ENCODE measurements around the gene ZSCAN22. TPM values are rescaled to one million over a fixed set of nuclear protein-coding genes. Genes with fewer than 3 reads are reported as not detected.

ZSCAN22 gene
- total RNA-seq, 1 donor from 2014 or later, result 5.4 TPM

DNA sequence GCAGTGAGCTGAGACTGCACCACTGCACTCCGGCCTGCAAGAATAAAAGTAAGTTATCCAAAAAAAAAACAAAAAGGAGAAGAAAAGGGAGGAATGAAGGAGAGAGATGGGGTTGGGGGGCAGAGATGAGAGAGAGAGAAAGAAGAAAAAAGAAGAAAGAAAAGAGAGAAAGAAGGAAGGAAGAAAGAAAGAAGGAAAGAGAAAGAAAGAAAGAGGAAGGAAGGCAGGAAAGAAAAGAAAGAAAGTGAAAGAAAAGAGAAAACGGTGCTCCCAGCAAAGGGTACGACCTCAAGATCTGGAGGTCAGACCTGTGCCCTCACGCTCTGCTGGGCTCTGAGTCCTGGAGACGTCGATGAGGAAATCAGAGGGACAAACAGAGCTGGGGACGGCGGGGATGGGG, 22.8 kb downstream of the ZSCAN22 start:
- peaks cover 33% of the 10 kb centered on the region for H3K27me3 Mint-ChIP-seq
- TF ChIP-seq, protein P1, sequence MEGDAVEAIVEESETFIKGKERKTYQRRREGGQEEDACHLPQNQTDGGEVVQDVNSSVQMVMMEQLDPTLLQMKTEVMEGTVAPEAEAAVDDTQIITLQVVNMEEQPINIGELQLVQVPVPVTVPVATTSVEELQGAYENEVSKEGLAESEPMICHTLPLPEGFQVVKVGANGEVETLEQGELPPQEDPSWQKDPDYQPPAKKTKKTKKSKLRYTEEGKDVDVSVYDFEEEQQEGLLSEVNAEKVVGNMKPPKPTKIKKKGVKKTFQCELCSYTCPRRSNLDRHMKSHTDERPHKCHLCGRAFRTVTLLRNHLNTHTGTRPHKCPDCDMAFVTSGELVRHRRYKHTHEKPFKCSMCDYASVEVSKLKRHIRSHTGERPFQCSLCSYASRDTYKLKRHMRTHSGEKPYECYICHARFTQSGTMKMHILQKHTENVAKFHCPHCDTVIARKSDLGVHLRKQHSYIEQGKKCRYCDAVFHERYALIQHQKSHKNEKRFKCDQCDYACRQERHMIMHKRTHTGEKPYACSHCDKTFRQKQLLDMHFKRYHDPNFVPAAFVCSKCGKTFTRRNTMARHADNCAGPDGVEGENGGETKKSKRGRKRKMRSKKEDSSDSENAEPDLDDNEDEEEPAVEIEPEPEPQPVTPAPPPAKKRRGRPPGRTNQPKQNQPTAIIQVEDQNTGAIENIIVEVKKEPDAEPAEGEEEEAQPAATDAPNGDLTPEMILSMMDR (conservative IDR thresholded peaks at IDR 0.05), result no peak
- no peaks in the 10 kb centered on the region for H3K9me3 Mint-ChIP-seq
- H3K4me3 Mint-ChIP-seq, result no peak overlapping the region
- H3K36me3 Mint-ChIP-seq, result peaks cover 4% of the 10 kb centered on the region
- H3K27ac Mint-ChIP-seq, result no peak overlapping the region
- peaks cover 4% of the 10 kb centered on the region for H3K4me1 Mint-ChIP-seq (ENCODE audit: unreplicated experiment)
- DNase-seq (ENCODE audit: extremely low spot score, unreplicated experiment), result no peak

DNA sequence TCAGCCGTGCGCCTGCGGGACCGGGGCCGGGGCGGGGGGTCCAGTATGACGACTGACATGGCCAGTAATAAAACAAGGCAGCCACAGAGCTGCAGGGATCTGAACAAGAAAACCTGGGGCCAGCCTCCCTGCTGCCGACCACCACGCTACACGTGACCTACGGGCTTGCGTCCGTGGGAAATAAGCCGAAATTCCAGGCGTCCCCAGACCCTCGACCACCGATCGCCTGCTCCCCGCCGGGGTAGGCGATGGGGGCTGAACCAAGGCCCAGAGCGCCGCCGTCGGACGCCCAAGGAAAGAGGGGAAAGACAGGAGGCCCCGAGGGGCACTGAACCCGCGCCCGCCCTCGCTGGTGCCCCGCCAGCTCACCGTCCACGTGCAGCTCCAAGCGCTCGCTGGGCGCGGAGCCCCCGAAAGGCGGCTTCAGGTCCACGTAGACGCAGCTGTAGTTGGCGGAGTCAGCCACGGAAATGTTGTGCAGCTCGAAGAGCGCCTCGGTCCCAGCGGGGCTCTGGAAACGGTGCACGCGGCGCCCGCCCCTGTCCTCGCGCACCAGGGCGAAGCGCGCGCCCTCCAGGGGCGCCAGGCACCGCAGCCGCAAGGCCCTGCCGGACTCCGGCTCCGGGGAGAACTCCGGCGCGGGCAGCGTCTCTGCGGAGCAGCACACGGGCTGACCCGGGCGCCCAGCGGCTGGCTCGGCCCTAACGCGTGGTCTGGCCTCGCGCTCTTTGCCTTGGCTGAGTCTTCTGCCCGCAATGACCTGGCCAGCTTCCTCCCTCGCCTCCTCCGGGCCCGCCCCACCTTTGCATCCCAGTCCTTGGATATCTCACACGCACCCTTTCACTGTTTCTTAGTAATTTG, 23.4 kb downstream of the ZSCAN22 start:
- H3K4me3 Mint-ChIP-seq, result no peak overlapping the region
- H3K9me3 Mint-ChIP-seq, result no peaks in the 10 kb centered on the region
- peaks cover 29% of the 10 kb centered on the region for H3K27me3 Mint-ChIP-seq
- H3K36me3 Mint-ChIP-seq, result peaks cover 4% of the 10 kb centered on the region
- H3K4me1 Mint-ChIP-seq (ENCODE audit: unreplicated experiment), result peaks cover 4% of the 10 kb centered on the region
- TF ChIP-seq, protein P1 (conservative IDR thresholded peaks at IDR 0.05), result no peak
- DNase-seq (ENCODE audit: extremely low spot score, unreplicated experiment), result no peak
- H3K27ac Mint-ChIP-seq, result no peak overlapping the region

DNA sequence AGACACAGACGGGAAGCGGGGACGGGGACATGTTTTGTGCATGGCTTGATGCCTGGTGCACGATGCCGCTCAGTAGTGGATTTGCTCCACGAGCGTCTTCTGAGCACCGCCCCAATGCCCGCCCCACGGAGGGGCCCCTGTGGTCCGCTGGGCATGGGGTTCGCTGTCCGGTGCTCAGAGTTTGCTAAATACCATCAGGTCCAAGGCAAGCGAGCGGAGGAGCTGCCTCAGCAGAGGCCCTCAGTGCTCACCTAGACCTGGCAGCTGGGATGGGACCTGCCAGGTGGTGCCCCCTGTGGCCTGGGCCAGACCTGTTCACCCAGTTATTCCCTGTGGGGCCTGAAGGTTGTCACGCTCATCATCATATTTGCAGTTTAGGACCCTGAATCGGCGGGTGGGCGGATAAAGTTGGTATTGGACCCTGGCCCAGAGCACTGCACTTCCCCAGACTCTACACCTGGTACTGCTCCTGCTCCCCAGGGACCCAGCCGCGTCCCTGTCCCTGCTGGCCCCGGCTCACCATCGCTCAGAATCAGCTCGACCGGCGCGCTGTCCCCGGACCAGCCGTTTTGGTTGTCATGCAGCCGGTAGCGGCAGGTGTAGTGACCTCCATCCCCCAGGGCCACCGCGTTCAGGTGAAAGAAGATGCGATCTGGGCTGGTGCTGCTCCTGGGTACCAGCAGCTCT, 24.2 kb downstream of the ZSCAN22 start:
- Mint-ChIP-seq H3K27ac (no peak overlapping the region), H3K36me3 (no peaks in the 10 kb centered on the region), H3K4me3 (no peak overlapping the region)

DNA sequence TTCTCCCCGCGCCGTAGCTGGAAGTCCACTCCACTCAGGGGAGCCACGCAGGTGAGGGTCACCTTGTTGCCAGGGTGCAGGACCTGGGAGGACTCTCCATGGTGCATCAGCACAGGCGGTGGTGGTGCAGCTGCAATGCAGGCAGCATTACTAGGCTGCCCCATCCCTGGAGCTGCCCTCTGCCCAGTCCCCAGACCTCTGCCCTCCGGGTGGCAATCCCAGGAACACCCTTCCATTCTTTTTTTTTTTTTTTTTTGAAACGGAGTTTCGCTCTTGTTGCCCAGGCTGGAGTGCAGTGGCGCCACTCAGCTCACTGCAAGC, 24.7 kb downstream of the ZSCAN22 start:
- peaks cover 4% of the 10 kb centered on the region for H3K4me1 Mint-ChIP-seq (ENCODE audit: unreplicated experiment)
- peaks cover 16% of the 10 kb centered on the region for H3K27me3 Mint-ChIP-seq
- TF ChIP-seq, protein P1 (conservative IDR thresholded peaks at IDR 0.05), result no peak
- no peaks in the 10 kb centered on the region for H3K9me3 Mint-ChIP-seq
- no peak for DNase-seq (ENCODE audit: extremely low spot score, unreplicated experiment)
- no peak overlapping the region for H3K27ac Mint-ChIP-seq
- no peaks in the 10 kb centered on the region for H3K36me3 Mint-ChIP-seq
- no peak overlapping the region for H3K4me3 Mint-ChIP-seq

More for the DNA sequence above, 24.2 kb downstream of the ZSCAN22 start:
- H3K9me3 Mint-ChIP-seq, result no peaks in the 10 kb centered on the region
- TF ChIP-seq, protein P1 (conservative IDR thresholded peaks at IDR 0.05), result no peak
- peaks cover 22% of the 10 kb centered on the region for H3K27me3 Mint-ChIP-seq
- DNase-seq (ENCODE audit: extremely low spot score, unreplicated experiment), result no peak
- peaks cover 4% of the 10 kb centered on the region for H3K4me1 Mint-ChIP-seq (ENCODE audit: unreplicated experiment)

DNA sequence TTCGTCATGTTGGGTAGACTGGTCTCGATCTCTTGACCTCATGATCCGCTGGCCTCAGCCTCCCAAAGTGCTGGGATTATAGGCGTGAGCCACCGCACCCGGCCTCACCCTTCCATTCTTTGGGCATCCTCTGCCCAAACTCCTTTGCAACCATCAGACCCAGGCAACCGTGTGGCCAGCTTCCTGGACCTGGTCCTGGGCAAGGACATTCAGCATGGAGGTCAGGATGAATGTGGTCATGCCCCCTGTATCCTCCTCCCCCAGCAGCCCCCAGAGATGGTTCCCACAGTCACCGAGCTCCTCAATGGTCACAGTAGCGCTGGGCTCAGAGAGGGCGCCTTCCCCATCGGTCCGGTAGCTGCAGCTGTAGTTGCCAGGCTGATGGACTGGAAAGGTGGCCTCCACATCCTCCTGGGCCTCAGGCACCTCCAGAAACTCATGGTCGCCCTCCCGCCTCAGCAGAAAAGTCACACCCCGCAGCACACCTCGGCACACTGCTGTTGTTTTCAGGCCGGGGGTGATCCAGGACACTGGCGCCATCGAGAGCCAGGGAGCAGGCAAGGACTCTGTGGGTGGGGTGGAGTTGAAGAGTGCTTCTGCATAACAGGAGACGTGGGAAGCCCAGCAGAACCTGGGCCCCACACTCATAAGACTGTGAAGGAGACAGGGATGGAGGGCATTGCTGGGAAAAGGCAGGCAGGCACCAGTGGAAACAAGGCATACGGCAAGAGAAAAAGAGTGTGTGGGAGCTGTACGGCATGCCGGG, 25.4 kb downstream of the ZSCAN22 start:
- H3K4me3 Mint-ChIP-seq, result no peak overlapping the region
- TF ChIP-seq, protein P1 (conservative IDR thresholded peaks at IDR 0.05), result no peak
- peaks cover 12% of the 10 kb centered on the region for H3K27me3 Mint-ChIP-seq
- H3K27ac Mint-ChIP-seq, result no peak overlapping the region
- H3K4me1 Mint-ChIP-seq (ENCODE audit: unreplicated experiment), result peaks cover 4% of the 10 kb centered on the region
- no peaks in the 10 kb centered on the region for H3K36me3 Mint-ChIP-seq
- no peak for DNase-seq (ENCODE audit: extremely low spot score, unreplicated experiment)
- H3K9me3 Mint-ChIP-seq, result no peaks in the 10 kb centered on the region

Measured in type B pancreatic cell (in vitro differentiated cells).